ENCODE data around the gene FAM8A1.
"Not testable (repeated sequence)": the region's sequence is repeated elsewhere in the genome, so short reads cannot be mapped to it uniquely, and the experiment has no call there.

Gene FAM8A1, protein sequence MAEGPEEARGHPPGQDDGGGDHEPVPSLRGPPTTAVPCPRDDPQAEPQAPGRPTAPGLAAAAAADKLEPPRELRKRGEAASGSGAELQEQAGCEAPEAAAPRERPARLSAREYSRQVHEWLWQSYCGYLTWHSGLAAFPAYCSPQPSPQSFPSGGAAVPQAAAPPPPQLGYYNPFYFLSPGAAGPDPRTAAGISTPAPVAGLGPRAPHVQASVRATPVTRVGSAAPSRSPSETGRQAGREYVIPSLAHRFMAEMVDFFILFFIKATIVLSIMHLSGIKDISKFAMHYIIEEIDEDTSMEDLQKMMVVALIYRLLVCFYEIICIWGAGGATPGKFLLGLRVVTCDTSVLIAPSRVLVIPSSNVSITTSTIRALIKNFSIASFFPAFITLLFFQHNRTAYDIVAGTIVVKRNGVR

DNA sequence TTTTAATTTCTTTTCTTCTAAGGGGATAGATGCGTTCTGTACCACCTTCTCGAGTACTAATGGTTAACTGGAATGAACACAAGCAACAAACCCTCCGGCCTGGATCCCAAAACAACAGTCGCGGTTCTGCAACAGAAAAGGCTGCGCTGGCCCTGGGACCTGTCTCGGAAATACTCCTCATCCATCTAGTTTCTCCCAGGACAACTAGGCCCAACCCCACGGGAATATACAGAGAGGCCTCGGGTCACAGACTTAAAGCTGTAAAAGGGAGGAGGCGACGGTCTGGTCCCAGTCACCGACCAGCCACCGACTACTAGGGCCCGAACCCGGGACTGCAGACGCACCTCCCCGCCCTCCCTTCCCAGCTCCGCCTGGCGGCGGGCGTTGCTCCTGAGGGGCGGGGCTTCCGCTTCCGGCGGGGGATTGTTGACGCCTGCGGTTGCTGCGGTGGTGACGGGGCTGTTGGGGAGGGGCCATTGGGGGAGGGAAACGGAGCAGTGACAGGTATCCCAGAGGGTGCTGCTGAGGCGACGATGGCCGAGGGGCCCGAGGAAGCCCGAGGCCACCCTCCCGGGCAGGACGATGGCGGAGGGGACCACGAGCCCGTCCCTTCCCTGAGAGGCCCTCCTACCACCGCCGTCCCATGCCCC is at the start of gene FAM8A1:
Gene FAM8A1 (plus strand): TSS at position 426 of the 650 bp plus-strand sequence. CDS start 108 bp downstream, at position 534.
- peak; percentile 95 for DNase-seq

DNA sequence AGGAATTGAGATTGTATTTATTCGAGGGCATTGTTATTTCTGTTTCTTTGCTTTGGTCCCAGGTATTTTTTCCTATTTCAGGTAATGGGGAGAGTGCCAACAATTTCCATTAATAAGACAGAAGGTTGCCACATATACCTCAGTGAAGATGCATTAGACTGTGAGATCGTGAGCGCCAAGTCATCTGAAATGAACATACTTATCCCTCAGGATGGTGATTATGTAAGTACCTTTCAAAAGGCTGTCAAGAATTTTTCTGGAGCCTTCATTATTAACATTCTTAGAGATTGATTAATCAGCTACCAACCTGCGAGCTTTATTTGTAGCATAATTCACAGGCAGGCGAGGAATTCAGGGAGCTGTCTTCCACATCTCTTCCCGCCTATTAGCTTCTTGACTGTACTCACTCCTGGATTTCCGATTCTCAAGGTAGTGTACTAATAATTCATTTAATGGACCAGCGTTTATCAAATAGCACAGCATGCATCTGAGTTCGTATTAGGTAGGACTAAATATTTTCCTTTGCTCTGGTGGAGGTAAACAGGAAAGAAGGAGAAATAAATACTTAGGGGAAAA is 48.6 kb upstream of the FAM8A1 start:
- DNase-seq: no peak

DNA sequence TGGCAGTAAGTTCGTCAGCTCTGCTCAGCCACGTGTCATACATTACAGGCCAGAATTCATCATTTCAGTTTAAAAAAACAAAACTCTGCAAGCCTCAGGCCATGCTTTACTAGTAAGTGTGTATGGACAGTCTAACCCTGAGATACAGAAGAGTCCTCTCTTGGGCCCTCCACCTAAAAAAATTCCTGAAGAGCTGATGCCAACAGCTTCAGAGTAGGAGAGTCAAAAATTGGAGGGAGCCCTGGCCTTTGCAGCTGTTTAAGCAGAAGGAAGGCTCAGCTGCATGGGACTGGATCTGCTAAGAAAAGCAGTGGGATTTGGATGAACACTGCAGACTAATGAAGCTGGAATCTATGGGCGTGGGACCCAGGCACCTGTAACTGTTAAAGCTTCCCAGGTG is 47.2 kb upstream of the FAM8A1 start:
- no peak for DNase-seq

DNA sequence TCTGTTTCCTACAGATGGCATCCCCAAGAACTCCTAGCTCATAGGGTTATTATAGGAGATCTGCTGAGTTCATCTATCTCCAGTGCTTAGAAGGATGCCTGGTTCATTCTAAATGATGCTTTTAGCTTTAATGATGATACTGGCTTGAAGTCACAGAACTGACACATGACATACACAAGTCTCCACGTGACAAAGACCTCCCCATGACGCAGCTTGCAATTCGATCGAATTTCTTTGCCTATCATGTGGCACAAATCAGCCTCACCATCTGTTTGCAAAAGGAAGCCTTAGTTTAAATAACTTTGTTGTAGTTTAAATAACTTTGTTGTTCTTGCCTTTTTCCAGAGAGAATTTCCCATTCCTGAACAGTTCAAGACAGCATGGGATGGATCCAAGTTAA is 44.1 kb upstream of the FAM8A1 start:
- no peak for DNase-seq

DNA sequence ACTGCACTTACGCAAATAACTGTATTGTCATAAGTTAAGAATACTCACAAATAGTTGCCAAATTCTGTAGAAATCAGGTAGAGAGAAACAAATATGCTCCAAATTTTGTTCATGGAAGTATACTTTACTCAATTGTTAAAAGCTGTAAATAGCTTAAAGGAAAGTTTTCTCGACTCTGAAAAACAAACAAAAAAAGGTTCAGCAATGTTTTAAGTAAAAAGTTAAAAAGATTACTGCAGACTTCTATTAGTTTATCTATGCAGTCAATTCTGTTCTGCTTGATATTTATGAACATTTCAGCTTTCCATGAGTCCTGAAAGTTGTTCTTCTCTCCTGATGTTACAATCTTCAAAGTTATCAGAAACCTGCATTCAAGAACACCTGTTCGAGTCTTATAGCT is 37.5 kb upstream of the FAM8A1 start:
- DNase-seq: no peak

DNA sequence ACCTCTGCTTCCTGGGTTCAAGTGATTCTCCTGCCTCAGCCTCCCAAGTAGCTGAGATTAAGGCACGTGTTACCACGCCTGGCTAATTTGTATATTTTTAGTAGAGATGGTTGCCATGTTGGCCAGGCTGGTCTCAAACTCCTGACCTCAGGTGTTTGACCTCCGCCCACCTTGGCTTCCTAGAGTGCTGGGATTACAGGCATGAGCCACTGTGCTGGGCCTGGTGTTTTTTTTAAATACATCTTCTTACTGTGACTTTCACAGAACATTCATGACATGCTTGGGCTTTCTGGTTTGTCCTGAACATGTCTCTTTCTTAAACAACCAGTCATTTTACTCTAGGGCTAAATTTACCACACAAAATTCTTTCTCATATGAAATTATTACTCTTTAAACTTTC is 34.7 kb upstream of the FAM8A1 start:
- DNase-seq: no peak

DNA sequence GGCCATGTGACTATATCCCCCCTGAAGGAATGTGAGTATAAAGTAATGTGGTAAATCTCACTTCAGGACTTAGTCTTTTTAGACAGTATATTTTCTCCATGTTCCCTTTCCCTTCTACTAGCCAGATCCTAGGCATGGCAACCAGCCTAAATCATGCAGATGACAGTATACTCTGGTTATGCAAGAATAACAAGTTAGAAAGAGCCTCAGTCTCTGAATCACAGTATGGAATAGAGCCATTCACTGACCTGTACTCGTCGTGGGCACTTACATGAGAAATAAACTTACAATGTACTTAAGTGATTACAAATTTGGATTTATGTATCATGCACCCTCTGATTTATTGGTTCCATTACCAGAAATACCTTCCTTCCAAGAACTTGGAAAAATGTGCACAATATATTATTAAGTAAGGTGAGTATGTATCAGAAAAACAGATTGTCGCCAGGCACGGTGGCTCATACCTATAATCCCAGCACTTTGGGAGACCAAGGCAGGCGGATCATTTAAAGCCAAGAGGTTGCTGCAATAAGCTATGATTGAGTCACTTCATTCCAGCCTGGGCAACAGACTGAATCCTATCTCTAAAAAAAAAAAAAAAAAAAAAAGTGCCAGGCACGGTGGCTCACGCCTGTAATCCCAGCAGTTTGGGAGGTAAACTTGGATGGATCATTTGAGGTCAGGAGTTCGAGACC is 25.1 kb upstream of the FAM8A1 start:
- no peak for DNase-seq

DNA sequence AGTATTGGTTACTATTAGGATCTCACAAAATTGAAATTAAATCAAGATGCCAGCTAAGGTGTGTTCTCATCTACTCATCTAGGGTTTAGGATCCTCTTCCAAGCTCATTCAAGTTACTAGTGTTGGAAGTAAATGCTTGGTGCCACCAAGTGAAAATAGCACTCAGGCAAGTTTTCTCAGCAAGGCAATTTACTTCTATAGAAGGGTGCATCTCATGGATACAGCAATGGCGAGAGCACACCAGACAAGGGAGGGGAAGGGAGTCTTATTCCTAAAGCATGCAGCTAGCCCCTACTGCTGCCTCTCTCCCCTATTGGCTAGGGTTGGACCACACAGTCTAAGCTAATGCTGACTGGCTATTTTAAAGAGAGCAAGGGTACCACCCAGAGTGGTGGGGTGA is 23.0 kb upstream of the FAM8A1 start:
- DNase-seq: no peak

DNA sequence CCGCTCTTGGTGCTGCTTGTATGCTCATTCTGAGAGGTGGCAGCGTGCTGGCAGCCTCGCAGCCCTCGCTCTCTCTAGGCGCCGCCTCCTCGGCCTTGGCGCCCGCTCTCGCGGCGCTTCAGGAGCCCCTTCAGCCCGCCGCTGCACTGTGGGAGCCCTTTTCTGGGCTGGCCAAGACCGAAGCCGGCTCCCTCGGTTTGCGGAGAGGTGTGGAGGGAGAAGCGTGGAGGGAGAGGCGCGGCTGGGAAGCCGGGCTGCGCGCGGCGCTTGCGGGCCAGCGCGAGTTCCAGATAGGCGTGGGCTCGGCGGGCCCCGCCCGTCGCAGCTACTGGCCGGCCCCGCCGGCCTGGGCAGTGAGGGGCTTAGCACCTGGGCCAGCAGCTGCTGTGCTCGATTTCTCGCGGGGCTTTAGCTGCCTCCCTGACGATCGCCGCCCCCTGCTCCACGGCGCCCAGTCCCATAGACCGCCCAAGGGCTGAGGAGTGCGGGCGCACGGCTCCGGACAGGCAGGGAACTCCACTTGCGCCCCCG is 19.5 kb upstream of the FAM8A1 start:
- DNase-seq: no peak

DNA sequence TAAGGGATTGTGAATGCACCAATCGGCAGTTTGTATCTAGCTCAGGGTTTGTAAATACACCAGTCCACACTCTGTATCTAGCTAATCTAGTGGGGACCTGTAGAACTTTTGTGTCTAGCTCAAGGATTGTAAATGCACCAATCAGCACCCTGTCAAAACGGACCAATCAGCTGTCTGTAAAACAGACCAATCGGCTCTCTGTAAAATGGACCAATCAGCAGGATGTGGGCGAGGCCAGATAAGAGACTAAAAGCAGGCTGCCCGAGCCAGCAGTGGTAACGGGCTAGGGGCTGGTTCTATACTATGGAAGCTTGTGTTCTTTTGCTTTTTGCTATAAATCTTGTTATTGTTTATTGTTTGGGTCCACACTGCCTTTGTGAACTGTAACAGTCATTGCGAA is 18.8 kb upstream of the FAM8A1 start:
- DNase-seq: not testable (repeated sequence)

DNA sequence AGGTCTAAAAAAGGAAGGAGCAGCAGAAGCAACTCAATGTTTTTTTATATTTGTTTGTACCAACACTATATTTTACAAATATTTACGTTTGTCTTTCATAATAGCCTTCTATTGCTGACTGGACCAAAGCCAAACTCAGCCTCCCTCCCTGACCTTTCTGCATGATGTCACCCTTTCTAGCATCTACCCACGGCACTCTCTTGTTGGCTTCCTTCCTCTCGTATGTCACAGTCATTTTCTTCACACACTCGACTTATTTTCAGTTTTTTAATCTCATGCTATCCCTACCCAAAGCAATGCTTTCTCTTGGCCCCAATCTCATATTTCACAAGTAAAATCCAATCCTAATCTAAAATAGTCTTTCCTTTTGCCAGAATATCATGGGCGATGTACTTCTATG is 16.3 kb upstream of the FAM8A1 start:
- DNase-seq: no peak

DNA sequence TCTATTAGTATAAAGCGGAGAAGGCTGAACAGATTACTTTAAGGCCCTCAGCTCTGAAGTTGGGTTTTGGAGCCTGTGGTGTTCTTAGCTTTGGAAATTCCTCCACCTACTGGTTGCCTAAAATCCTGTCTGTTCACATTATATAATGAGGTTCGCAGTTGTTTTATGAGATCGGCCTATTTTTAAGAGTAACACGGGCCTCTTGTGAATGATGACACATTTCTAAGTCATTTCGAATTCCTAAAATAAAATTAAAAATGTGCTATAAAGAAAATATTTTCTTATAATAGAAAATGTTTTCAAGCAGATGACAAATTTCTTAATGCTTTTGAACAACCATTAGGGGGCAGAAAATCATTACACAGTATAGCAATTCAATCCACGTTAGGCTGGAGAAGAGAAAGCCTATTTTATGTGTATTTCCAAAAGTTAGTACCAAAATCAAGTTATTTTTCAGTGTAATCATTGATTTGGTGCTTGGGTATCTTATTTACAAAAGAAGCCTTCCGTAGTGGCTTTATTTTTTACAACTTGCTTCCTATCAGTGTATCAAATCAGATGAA is 15.8 kb upstream of the FAM8A1 start:
- DNase-seq: no peak

DNA sequence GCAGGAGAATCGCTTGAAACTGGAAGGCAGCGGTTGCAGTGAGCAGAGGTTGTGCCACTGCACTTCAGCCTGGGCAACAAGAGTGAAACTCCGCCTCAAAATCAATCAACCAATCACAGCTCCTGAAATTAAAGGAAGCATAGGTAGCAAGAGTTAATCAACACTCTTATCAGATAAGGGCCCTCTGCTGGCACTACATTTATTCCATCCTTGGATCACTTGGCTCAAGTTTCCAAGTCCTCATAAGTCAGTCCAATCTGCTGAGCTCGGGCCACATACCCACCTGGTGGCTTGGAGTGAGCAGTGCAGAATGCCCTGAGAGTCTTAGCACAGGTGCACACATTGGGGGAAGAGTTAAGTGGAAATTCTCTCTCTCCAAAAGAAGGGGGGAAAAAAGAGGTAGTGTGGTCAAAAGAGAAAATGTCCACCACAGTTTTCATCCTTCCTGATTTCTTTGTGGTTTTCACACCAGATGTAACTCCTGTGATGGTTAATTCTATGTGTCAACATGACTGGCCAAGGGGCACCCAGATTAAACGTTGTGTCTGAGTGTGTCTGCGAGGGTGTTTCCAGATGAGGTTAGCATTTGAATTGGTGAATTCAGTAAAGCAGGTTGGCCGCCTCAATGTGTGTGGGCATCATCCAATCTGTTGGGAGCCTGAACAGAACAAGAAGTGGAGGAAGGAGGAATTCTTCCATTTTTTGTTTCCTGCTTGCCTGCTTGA is 14.2 kb upstream of the FAM8A1 start:
- no peak for DNase-seq

DNA sequence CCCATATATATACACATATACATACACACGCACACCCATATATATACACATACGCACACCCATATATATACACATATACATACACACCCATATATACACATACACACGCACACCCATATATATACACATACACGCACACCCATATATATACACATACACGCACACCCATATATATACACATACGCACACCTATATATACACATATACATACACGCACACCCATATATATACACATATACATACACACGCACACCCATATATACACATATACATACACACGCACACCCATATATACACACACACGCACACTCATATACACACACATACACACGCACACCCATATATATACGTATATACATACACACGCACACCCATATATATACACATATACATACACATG is 13.5 kb upstream of the FAM8A1 start:
- DNase-seq: not testable (repeated sequence)

DNA sequence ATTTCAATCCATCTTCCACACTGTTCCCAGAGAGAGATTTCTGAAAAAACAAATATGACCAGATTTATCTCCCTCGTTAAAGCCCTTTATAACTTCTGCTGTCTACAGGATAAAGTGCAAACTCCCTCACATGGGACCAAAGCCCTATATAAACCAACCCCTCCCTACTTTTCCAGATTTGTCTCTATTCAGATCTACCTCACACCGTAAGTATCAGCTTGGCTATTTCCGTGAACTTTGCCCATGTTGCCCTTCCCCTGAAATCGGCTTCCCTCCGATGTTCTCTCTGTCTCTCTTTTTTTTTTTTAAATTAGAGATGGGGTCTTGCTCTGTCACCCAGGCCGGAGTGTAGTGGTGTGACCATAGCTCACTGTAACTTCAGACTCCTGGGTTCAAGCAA is 12.1 kb upstream of the FAM8A1 start:
- no peak for DNase-seq

DNA sequence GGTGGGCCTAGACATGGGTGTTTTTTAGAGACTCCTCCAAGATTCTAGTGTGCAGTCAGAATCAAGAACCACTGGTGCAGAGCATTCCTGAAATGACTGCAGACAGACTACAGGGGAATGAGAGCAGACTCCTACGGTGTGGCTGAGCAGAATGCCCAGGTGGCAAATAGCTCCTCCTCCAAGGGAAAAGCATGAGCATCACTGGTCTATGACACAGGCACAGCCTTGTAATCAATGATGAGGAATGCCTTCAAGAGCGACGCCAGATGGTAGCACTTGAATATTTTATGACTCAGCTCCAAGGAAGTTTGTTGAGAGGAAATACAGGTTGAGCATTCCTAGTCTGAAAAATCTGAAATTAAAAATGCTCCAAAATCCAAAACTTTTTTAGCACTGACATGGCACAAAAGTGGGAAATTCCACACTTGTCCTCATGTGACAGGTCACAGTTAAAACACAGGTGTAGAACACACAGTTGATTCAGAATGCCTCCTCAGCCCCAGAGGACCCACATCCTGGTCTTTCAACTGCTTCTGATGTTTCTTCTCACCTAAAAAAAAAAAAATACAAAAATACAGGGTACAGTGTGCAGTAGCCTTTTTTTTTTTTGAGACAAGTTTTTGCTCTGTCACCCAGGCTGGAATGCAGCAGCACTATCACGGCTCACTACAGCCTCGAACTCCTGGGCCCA is 10.6 kb upstream of the FAM8A1 start:
- no peak for DNase-seq

DNA sequence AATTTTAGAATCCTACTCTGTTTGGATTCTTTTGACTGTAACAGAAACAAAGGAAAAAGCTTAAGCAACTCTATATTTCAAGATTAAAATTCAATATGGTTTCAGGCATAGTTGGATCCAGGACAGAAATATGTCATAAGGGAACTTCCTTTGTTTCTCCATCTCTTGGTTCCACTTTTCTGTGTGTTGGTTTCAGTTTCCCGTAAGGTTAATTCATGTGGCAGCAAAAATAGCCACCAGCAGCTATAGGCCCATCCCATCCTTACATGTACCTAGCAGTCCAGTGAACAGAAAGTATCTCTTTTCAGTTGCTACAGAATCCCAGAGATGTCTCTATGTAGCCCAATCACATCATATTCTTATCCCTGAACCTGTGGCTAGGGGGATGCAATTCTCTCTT is 8.8 kb upstream of the FAM8A1 start:
- no peak for DNase-seq

DNA sequence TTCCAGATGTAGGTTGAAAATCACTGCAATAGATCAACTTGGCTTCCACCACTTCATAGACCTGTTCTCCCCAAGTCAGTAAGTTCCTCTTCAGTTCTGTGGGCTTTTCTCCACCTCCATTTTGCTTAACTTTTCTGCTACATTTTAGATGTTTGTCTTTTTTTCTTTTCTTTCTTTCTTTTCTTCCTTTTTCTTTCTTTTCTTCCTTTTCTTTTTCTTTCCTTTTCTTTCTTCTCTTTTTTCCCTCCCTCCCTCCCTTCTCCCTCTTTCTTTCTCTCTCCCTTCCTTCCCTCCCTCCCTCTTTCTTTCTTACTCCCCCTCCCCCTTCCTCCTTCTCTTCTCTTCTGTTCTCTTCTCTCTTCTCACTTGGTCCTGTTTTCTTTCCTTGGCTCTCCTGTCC is 6.9 kb upstream of the FAM8A1 start:
- no peak for DNase-seq

DNA sequence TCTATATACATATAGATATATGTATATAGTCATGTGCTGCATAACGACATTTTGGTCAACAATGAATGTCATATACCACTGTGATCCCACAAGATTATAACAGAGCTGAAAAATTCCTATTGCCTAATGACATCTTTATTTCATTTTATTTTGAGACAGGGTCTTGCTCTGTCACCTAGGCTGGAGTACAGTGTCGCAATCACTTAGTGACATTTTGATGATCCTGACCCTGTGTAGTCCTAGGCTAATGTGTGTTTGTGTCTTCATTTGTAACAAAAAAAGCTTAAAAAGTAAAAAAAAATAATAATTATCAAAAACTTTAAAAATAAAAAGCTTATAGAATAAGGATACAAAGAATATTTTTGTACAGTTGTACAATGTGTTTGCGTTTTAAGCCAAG is 4.0 kb upstream of the FAM8A1 start:
- DNase-seq: no peak

DNA sequence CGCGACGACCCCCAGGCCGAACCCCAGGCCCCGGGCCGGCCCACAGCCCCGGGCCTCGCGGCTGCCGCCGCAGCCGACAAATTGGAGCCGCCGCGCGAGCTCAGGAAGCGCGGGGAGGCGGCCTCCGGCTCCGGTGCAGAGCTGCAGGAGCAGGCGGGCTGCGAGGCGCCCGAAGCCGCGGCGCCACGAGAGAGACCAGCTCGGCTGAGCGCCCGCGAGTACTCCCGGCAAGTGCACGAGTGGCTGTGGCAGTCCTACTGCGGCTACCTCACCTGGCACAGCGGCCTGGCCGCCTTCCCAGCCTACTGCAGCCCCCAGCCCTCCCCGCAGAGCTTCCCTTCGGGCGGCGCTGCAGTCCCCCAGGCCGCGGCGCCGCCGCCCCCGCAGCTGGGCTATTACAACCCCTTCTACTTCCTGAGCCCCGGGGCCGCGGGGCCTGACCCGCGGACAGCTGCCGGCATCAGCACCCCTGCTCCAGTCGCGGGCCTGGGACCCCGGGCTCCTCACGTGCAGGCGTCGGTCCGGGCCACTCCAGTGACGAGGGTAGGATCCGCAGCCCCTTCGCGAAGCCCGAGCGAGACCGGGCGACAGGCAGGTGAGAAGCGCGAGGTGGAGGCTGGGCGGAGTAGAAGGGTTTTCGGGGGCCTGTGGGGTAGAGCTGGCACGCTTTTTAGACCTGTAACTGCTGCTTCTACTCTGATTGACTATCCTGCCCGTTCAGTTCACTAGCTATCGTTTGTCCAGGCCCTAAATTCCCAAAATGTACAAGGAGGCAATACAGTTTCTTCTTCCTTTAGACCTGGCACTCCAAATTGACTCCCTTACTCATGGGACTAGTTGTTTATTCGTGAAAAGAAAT is 654 bp downstream of the FAM8A1 start:
- peak; percentile 42 for DNase-seq

DNA sequence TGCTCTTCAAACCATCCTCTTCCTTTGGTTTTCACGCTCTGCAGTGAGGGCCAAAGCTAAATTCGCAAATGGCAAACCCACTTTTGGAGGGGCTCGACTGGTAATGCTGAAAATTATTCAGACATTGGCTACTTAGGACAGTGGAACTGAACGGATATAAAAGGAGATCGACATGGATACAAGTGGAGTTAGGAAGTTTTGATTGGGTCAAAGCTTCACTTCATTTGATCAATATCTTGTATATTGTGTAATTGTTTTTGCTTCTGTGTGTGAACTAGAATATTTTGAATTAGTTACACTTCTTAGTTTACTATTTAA is 1.2 kb downstream of the FAM8A1 start:
- DNase-seq: no peak
